GM04503 (cell line): ENCODE results near the gene CLUH.
"Not testable (repeated sequence)": the region's sequence is repeated elsewhere in the genome, so short reads cannot be mapped to it uniquely, and the experiment has no call there.

Source experiments
- DNase-seq: peaks from one replicate; pipeline ENCODE4 v3.0.0-alpha.2; 2012; ENCODE audit warnings: low read depth

CLUH gene

GRCh38 chr17:2701996-2702741, 9.4 kb downstream of the CLUH start:
- DNase-seq, result no peak

GRCh38 chr17:2701161-2701995, 10.2 kb downstream of the CLUH start:
- DNase-seq, result no peak

- DNase-seq, result no peak
Observed at GRCh38 chr17:2700491-2701141, 10.9 kb downstream of the CLUH start.

- no peak for DNase-seq
Observed at GRCh38 chr17:2700030-2700490, 11.5 kb downstream of the CLUH start.

- DNase-seq, result not testable (repeated sequence)
Observed at GRCh38 chr17:2699216-2699805, 12.3 kb downstream of the CLUH start.

GRCh38 chr17:2697611-2698162, 13.9 kb downstream of the CLUH start:
- no peak for DNase-seq

GRCh38 chr17:2695961-2696760, 15.4 kb downstream of the CLUH start:
- DNase-seq, result no peak

GRCh38 chr17:2695243-2695960, 16.2 kb downstream of the CLUH start:
- DNase-seq, result no peak

- no peak for DNase-seq
Observed at GRCh38 chr17:2694381-2695242, 17.0 kb downstream of the CLUH start.

GRCh38 chr17:2693561-2694380, 17.8 kb downstream of the CLUH start:
- no peak for DNase-seq

- DNase-seq, result no peak
Observed at GRCh38 chr17:2692781-2693135, 18.8 kb downstream of the CLUH start.

- no peak for DNase-seq
Observed at GRCh38 chr17:2691965-2692780, 19.4 kb downstream of the CLUH start.

GRCh38 chr17:2691069-2691871, 20.3 kb downstream of the CLUH start:
- DNase-seq, result no peak

- no peak for DNase-seq
Observed at GRCh38 chr17:2690165-2691068, 21.1 kb downstream of the CLUH start.

- no peak for DNase-seq
Observed at GRCh38 chr17:2689411-2690164, 22.0 kb downstream of the CLUH start.
